HG03575 (cell line): ENCODE data around the gene YDJC.
"Not testable (repeated sequence)": the region's sequence is repeated elsewhere in the genome, so short reads cannot be mapped to it uniquely, and the experiment has no call there.

Experiments used
- ATAC-seq: cut with Tn5 transposase; IDR thresholded peaks from one replicate; pipeline ENCODE4 v1.9.1; 2021; ENCODE audit not compliant: unreplicated experiment, insufficient number of reproducible peaks, low FRiP score; ENCODE audit errors: extremely low read depth

The YDJC gene

GRCh38 chr22:21652547-21653545 lies 23.0 kb upstream of the YDJC start:
- no peak for ATAC-seq

- no peak for ATAC-seq
These were observed 22.3 kb upstream of the YDJC start for GRCh38 chr22:21652010-21652546.

- no peak for ATAC-seq
These were observed 21.7 kb upstream of the YDJC start for GRCh38 chr22:21651521-21652009.

GRCh38 chr22:21650823-21651520 lies 21.1 kb upstream of the YDJC start:
- ATAC-seq = no peak

- no peak for ATAC-seq
These were observed 20.5 kb upstream of the YDJC start for GRCh38 chr22:21650280-21650679.

GRCh38 chr22:21646608-21647590 lies 17.1 kb upstream of the YDJC start:
- no peak for ATAC-seq

- not testable (repeated sequence) for ATAC-seq
These were observed 15.7 kb upstream of the YDJC start for GRCh38 chr22:21645513-21645912.

- no peak for ATAC-seq
These were observed 13.9 kb upstream of the YDJC start for GRCh38 chr22:21643533-21644357.

GRCh38 chr22:21642584-21643448 lies 13.0 kb upstream of the YDJC start:
- no peak for ATAC-seq

GRCh38 chr22:21641789-21642583 lies 12.2 kb upstream of the YDJC start, which contains the start of gene SDF2L1:
SDF2L1 (plus strand) TSS chr22:21642302; CDS start chr22:21642337, 35 bp downstream.
- no peak for ATAC-seq

GRCh38 chr22:21641417-21641788 lies 11.6 kb upstream of the YDJC start:
- no peak for ATAC-seq

- no peak for ATAC-seq
These were observed 11.0 kb upstream of the YDJC start for GRCh38 chr22:21640810-21641209.

- ATAC-seq = no peak
These were observed 9.5 kb upstream of the YDJC start for GRCh38 chr22:21639359-21639758.

GRCh38 chr22:21637450-21637849 lies 7.6 kb upstream of the YDJC start:
- ATAC-seq = not testable (repeated sequence)

GRCh38 chr22:21636629-21637218 lies 6.9 kb upstream of the YDJC start:
- ATAC-seq = no peak
